WTC11 (cell line): ENCODE measurements around the gene SUDS3.

Experiments
- ATF2 ChIP-seq: sonication (generic); formaldehyde crosslinking; IDR thresholded peaks from 2 replicates; pipeline ENCODE4 v1.8.1; 2022; ENCODE audit warnings: low read depth, missing genetic modification reagents, borderline replicate concordance
- CTCF ChIP-seq: fragments of 200-600 bp; IDR thresholded peaks from 2 replicates; pipeline ENCODE4 v1.8.0; 2022; ENCODE audit warnings: antibody characterized with exemption
- NR2C2 ChIP-seq: sonication (generic); formaldehyde crosslinking; IDR thresholded peaks from 2 replicates; pipeline ENCODE4 v1.8.0; 2022; ENCODE audit warnings: mild to moderate bottlenecking, missing genetic modification reagents
- PRDM15 ChIP-seq: sonication (generic); formaldehyde crosslinking; IDR thresholded peaks from 2 replicates; pipeline ENCODE4 v1.8.0; 2022; ENCODE audit warnings: missing genetic modification reagents
- ZNF138 ChIP-seq: sonication (generic); formaldehyde crosslinking; conservative IDR thresholded peaks from 2 replicates; pipeline ENCODE4 v1.8.1; 2022; ENCODE audit warnings: mild to moderate bottlenecking, moderate library complexity, missing genetic modification reagents

- TF ChIP-seq CTCF (no peak), PRDM15 (no peak), NR2C2 (CRISPR knock-in tag) (no peak), ZNF138 (CRISPR knock-in tag) (no peak), ATF2 (CRISPR knock-in tag) (no peak)
Measured at GRCh38 chr12:118347916-118348315, 28.4 kb upstream of the SUDS3 start.
